HCT116 (cell line): ENCODE data around the gene FERMT3. TPM values are rescaled to one million over a fixed set of nuclear protein-coding genes. Genes with fewer than 3 reads are reported as not detected.

Experiments
- ATAC-seq: fragments of 200-7000 bp; cut with Tn5 transposase; 2 replicates; pipeline ENCODE4 v1.9.1; 2020; ENCODE audit warnings: mild to moderate bottlenecking, moderate library complexity
- BruUV-seq: library from RNA; stranded (reverse); fragments of 400-500 nt; replicated peaks from 2 replicates; lab custom pipeline; 2021; lab: Mats Ljungman, UMichigan
- CTCF ChIA-PET: fragments of 300-600 bp; sonication (Branson Sonifier 250); formaldehyde crosslinking; loops from one replicate; lab custom pipeline; 2021; ENCODE audit warnings: antibody characterized with exemption; lab: Charles Lee
- POLR2A ChIA-PET: fragments of 300-600, 350-600 bp; sonication (Branson Sonifier 250); formaldehyde crosslinking; loops from one replicate; lab custom pipeline; 2021; ENCODE audit warnings: antibody characterized with exemption; lab: Charles Lee
- RAD21 ChIA-PET, 2 experiments: fragments of 300-600 bp; sonication (Branson Sonifier 250); formaldehyde crosslinking; loops; one replicate each; lab custom pipeline; 2023; ENCODE audit warnings: low total read pairs in 2 of 2; ENCODE audit not compliant: uncharacterized antibody in 2 of 2, unreplicated experiment in 2 of 2, low non-redundant PET in 1 of 2; lab: Charles Lee
- DNase-seq: peaks from one replicate; pipeline ENCODE4 v3.0.0-alpha.2; 2010; ENCODE audit warnings: low read depth, low spot score
- H2AFZ ChIP-seq: fragments of 200-600 bp; shearing (Covaris generic), sonication (generic); 2 replicates; pipeline ENCODE4 v1.6.1; 2017; ENCODE audit warnings: low read depth, mixed run types, mixed read lengths, antibody characterized with exemption, low read length; ENCODE audit not compliant: poor library complexity, severe bottlenecking
- H3K27ac ChIP-seq: 2 replicates; pipeline ENCODE4 v1.5.1; 2012; ENCODE audit warnings: low read depth, low read length
- H3K27me3 ChIP-seq: fragments of 200-600 bp; sonication (generic); 2 replicates; pipeline ENCODE4 v1.6.1; 2016; ENCODE audit warnings: mixed run types, low read length, mixed read lengths; ENCODE audit not compliant: insufficient read depth
- H3K36me3 ChIP-seq, 2 experiments: fragments of 200-500 bp in 1 of 2; fragments of 200-600 bp in 1 of 2; sonication (Bioruptor generic) in 1 of 2; sonication (generic) in 1 of 2; 2 replicates each; pipeline versions ENCODE4 v1.5.1 to v1.6.1; 2014 to 2016; ENCODE audit warnings: low read length in 2 of 2, inconsistent platforms in 1 of 2, mixed read lengths in 1 of 2, mixed run types in 1 of 2; ENCODE audit not compliant: insufficient read depth in 2 of 2, control insufficient read depth in 1 of 2
- H3K4me1 ChIP-seq, 2 experiments: fragments of 200-600 bp in 1 of 2; sonication (generic) in 1 of 2; 2 replicates each; pipeline versions ENCODE4 v1.5.1 to v1.6.1; 2012 to 2017; ENCODE audit warnings: low read length in 2 of 2, inconsistent platforms in 1 of 2, mild to moderate bottlenecking in 1 of 2, mixed read lengths in 1 of 2, mixed run types in 1 of 2, moderate library complexity in 1 of 2; ENCODE audit not compliant: insufficient read depth in 2 of 2, control insufficient read depth in 1 of 2
- H3K4me2 ChIP-seq: fragments of 200-600 bp; sonication (generic); 2 replicates; pipeline ENCODE4 v1.6.1; 2017; ENCODE audit warnings: mixed run types, low read length, mixed read lengths
- H3K4me3 ChIP-seq, 2 experiments: fragments of 200-600 bp in 1 of 2; sonication (generic) in 1 of 2; replicated peaks in 1 of 2; 2 replicates each; pipeline ENCODE4 v1.5.1; 2011 to 2016; ENCODE audit warnings: low read length in 2 of 2, control low read depth in 1 of 2, low read depth in 1 of 2, mild to moderate bottlenecking in 1 of 2, mixed read lengths in 1 of 2, mixed run types in 1 of 2
- H3K79me2 ChIP-seq: fragments of 200-600 bp; sonication (generic); 2 replicates; pipeline ENCODE4 v1.6.1; 2017; ENCODE audit warnings: mild to moderate bottlenecking, mixed run types, low read length, moderate library complexity, mixed read lengths; ENCODE audit not compliant: insufficient read depth
- H3K9ac ChIP-seq: fragments of 200-600 bp; sonication (generic); 2 replicates; pipeline ENCODE4 v1.6.1; 2016; ENCODE audit warnings: low read length, mixed read lengths
- H3K9me2 ChIP-seq: fragments of 200-600 bp; sonication (generic), shearing (Covaris generic); 2 replicates; pipeline ENCODE4 v1.6.1; 2017; ENCODE audit warnings: mixed run types, mild to moderate bottlenecking, moderate library complexity; ENCODE audit not compliant: insufficient read depth
- H3K9me3 ChIP-seq, 2 experiments: fragments of 200-500 bp in 1 of 2; fragments of 200-600 bp in 1 of 2; sonication (Bioruptor generic) in 1 of 2; sonication (generic) in 1 of 2; 2 replicates each; pipeline ENCODE4 v1.6.1; 2014 to 2017; ENCODE audit warnings: low read length in 2 of 2, mixed read lengths in 2 of 2, inconsistent platforms in 1 of 2, low read depth in 1 of 2, mild to moderate bottlenecking in 1 of 2, mixed run types in 1 of 2, moderate library complexity in 1 of 2; ENCODE audit not compliant: control insufficient read depth in 1 of 2, insufficient read depth in 1 of 2
- H4K20me1 ChIP-seq: fragments of 200-600 bp; sonication (generic), shearing (Covaris generic); 2 replicates; pipeline ENCODE4 v1.6.1; 2017; ENCODE audit warnings: mixed run types, mild to moderate bottlenecking, moderate library complexity; ENCODE audit not compliant: insufficient read depth
- CBX3 ChIP-seq: IDR thresholded peaks from 2 replicates; pipeline ENCODE4 v1.6.1; 2012; ENCODE audit warnings: low read depth
- CEBPB ChIP-seq: IDR thresholded peaks from 2 replicates; pipeline ENCODE4 v1.6.1; 2012; ENCODE audit warnings: low read depth
- CTCF ChIP-seq, 3 experiments: fragments of 200-600 bp in 1 of 3; sonication (generic) in 1 of 3; IDR thresholded peaks in 2 of 3; conservative IDR thresholded peaks in 1 of 3; 2 replicates each; pipeline ENCODE4 v1.5.1; 2012 to 2017; ENCODE audit warnings: low read depth in 2 of 3, low read length in 2 of 3, antibody characterized with exemption in 1 of 3, borderline replicate concordance in 1 of 3, control low read depth in 1 of 3, mild to moderate bottlenecking in 1 of 3, mixed read lengths in 1 of 3, mixed run types in 1 of 3, moderate library complexity in 1 of 3; ENCODE audit not compliant: insufficient read depth in 1 of 3
- EGR1 ChIP-seq: IDR thresholded peaks from 2 replicates; pipeline ENCODE4 v1.6.1; 2012; ENCODE audit warnings: low read depth
- ELF1 ChIP-seq: IDR thresholded peaks from 2 replicates; pipeline ENCODE4 v1.6.1; 2012; ENCODE audit warnings: low read depth, borderline replicate concordance
- EZH2 ChIP-seq: fragments of 200-600 bp; sonication (generic); IDR thresholded peaks from 2 replicates; pipeline ENCODE4 v1.6.1; 2017; ENCODE audit warnings: antibody characterized with exemption, mixed run types
- EZH2phosphoT487 ChIP-seq: fragments of 200-600 bp; IDR thresholded peaks from 2 replicates; pipeline ENCODE4 v1.6.1; 2018; ENCODE audit warnings: antibody characterized with exemption, borderline replicate concordance
- FOSL1 ChIP-seq: IDR thresholded peaks from 2 replicates; pipeline ENCODE4 v1.6.1; 2012; ENCODE audit warnings: low read depth
- JUND ChIP-seq: IDR thresholded peaks from 2 replicates; pipeline ENCODE4 v1.6.1; 2012
- MAX ChIP-seq: IDR thresholded peaks from 2 replicates; pipeline ENCODE4 v1.6.1; 2012
- RAD21 ChIP-seq: IDR thresholded peaks from 2 replicates; pipeline ENCODE4 v1.6.1; 2012; ENCODE audit warnings: low read depth, mild to moderate bottlenecking
- REST ChIP-seq: IDR thresholded peaks from 2 replicates; pipeline ENCODE4 v1.6.1; 2012; ENCODE audit warnings: low read depth
- SIN3A ChIP-seq: IDR thresholded peaks from 2 replicates; pipeline ENCODE4 v1.6.1; 2012; ENCODE audit warnings: low read depth
- SP1 ChIP-seq: IDR thresholded peaks from 2 replicates; pipeline ENCODE4 v1.6.1; 2012; ENCODE audit warnings: low read depth
- SRF ChIP-seq: IDR thresholded peaks from 2 replicates; pipeline ENCODE4 v1.6.1; 2012; ENCODE audit warnings: low read depth
- TCF7L2 ChIP-seq: IDR thresholded peaks from 2 replicates; pipeline ENCODE4 v1.7.0; 2011; ENCODE audit warnings: borderline replicate concordance, inconsistent platforms; ENCODE audit not compliant: insufficient read depth, insufficient read length; ENCODE audit errors: extremely low read depth
- YY1 ChIP-seq: IDR thresholded peaks from 2 replicates; pipeline ENCODE4 v1.6.1; 2011; ENCODE audit warnings: low read length, low read depth, moderate library complexity, mild to moderate bottlenecking; ENCODE audit not compliant: insufficient replicate concordance; ENCODE audit errors: extremely low read depth
- intact Hi-C: fragments of 100-400 bp; cut with micrococcal nuclease; formaldehyde crosslinking; loops from 2 replicates; pipeline ENCODE4 v1.10.0; 2022
- total RNA-seq: library from RNA; stranded (reverse); gene quantifications from one replicate; pipeline ENCODE4 v1.2.1, GENCODE V29; 2021; ENCODE audit not compliant: unreplicated experiment

Gene FERMT3
- total RNA-seq, 1 experiment from 2014 or later = 4.3 TPM

GRCh38 chr11:64218628-64219353, 12.3 kb downstream of the FERMT3 start:
- Histone ChIP-seq H3K4me2 (no peak overlapping the region), H3K27me3 (no peaks in the 10 kb centered on the region), H4K20me1 (no peaks in the 10 kb centered on the region), H3K9me3 (no peaks in the 10 kb centered on the region), H3K9ac (no peak overlapping the region), H3K4me1 (no peaks in the 10 kb centered on the region), H3K4me3 (no peak overlapping the region), H3K79me2 (no peaks in the 10 kb centered on the region), H2AFZ (no peak overlapping the region), H3K36me3 (peaks cover 0 to 6% of the 10 kb centered on the region in 2 experiments; a peak in 1 of 4 replicates), H3K9me2 (no peaks in the 10 kb centered on the region), H3K27ac (no peak overlapping the region)
- ChIA-PET POLR2A (no interaction called here), CTCF (no interaction called here), RAD21 (no interaction called here)
- BruUV-seq = no TSS peak
- no peak for DNase-seq
- TF ChIP-seq TCF7L2 (no peak), YY1 (no peak), EGR1 (no peak), FOSL1 (no peak), ELF1 (no peak), REST (no peak), CEBPB (no peak), SIN3A (no peak), CTCF (IDR thresholded peaks at IDR 0.05 in 2 of 3, conservative IDR thresholded peaks at IDR 0.05 in 1 of 3; ENCODE audit: borderline replicate concordance in 1 of 3, insufficient read depth in 1 of 3, low read depth in 2 of 3, low read length in 2 of 3) (no peak), JUND (no peak), EZH2phosphoT487 (no peak), SP1 (no peak), MAX (no peak), CBX3 (no peak), EZH2 (no peak), SRF (no peak), RAD21 (no peak)
- intact Hi-C loops = no loop called here
- no peak for ATAC-seq
